Measurements from ENCODE around the gene ZNF385B.

Gene ZNF385B

GRCh38 chr2:179591690-179592089, 269.7 kb downstream of the ZNF385B start:
- Histone ChIP-seq H3K36me3 (ENCODE audit: control insufficient read depth, insufficient read depth, low read length) (no peaks in the 10 kb centered on the region), H3K27ac (ENCODE audit: insufficient read depth, low read length, poor library complexity, severe bottlenecking) (no peak overlapping the region), H3K9me3 (ENCODE audit: control insufficient read depth, low read length) (no peaks in the 10 kb centered on the region), H3K4me1 (ENCODE audit: control insufficient read depth, insufficient read depth, low read length, poor library complexity, severe bottlenecking) (no peaks in the 10 kb centered on the region), H3K27me3 (replicated peaks; ENCODE audit: control insufficient read depth, insufficient read depth, low read length, poor library complexity, severe bottlenecking) (no peaks in the 10 kb centered on the region), H3K4me3 (ENCODE audit: insufficient read depth, low read depth, low read length, poor library complexity, severe bottlenecking) (no peak overlapping the region)
- DNase-seq: no peak

GRCh38 chr2:179588486-179589145, 272.8 kb downstream of the ZNF385B start:
- DNase-seq: no peak
- Histone ChIP-seq H3K4me1 (ENCODE audit: control insufficient read depth, insufficient read depth, low read length, poor library complexity, severe bottlenecking) (no peaks in the 10 kb centered on the region), H3K4me3 (ENCODE audit: insufficient read depth, low read depth, low read length, poor library complexity, severe bottlenecking) (no peak overlapping the region), H3K36me3 (ENCODE audit: control insufficient read depth, insufficient read depth, low read length) (no peaks in the 10 kb centered on the region), H3K27me3 (replicated peaks; ENCODE audit: control insufficient read depth, insufficient read depth, low read length, poor library complexity, severe bottlenecking) (no peaks in the 10 kb centered on the region), H3K9me3 (ENCODE audit: control insufficient read depth, low read length) (no peaks in the 10 kb centered on the region), H3K27ac (ENCODE audit: insufficient read depth, low read length, poor library complexity, severe bottlenecking) (no peak overlapping the region)

GRCh38 chr2:179584760-179585159, 276.7 kb downstream of the ZNF385B start:
- Histone ChIP-seq H3K27me3 (replicated peaks; ENCODE audit: control insufficient read depth, insufficient read depth, low read length, poor library complexity, severe bottlenecking) (no peaks in the 10 kb centered on the region), H3K4me3 (ENCODE audit: insufficient read depth, low read depth, low read length, poor library complexity, severe bottlenecking) (no peak overlapping the region), H3K27ac (ENCODE audit: insufficient read depth, low read length, poor library complexity, severe bottlenecking) (no peak overlapping the region), H3K4me1 (ENCODE audit: control insufficient read depth, insufficient read depth, low read length, poor library complexity, severe bottlenecking) (no peaks in the 10 kb centered on the region), H3K9me3 (ENCODE audit: control insufficient read depth, low read length) (no peaks in the 10 kb centered on the region), H3K36me3 (ENCODE audit: control insufficient read depth, insufficient read depth, low read length) (no peaks in the 10 kb centered on the region)
- DNase-seq: no peak

GRCh38 chr2:179581605-179582004, 279.8 kb downstream of the ZNF385B start:
- Histone ChIP-seq H3K27me3 (replicated peaks; ENCODE audit: control insufficient read depth, insufficient read depth, low read length, poor library complexity, severe bottlenecking) (no peaks in the 10 kb centered on the region), H3K9me3 (ENCODE audit: control insufficient read depth, low read length) (no peaks in the 10 kb centered on the region), H3K4me3 (ENCODE audit: insufficient read depth, low read depth, low read length, poor library complexity, severe bottlenecking) (no peak overlapping the region), H3K36me3 (ENCODE audit: control insufficient read depth, insufficient read depth, low read length) (no peaks in the 10 kb centered on the region), H3K4me1 (ENCODE audit: control insufficient read depth, insufficient read depth, low read length, poor library complexity, severe bottlenecking) (no peaks in the 10 kb centered on the region), H3K27ac (ENCODE audit: insufficient read depth, low read length, poor library complexity, severe bottlenecking) (no peak overlapping the region)
- DNase-seq: no peak

- H3K9me3 ChIP-seq (ENCODE audit: control insufficient read depth, low read length): no peaks in the 10 kb centered on the region
- no peaks in the 10 kb centered on the region for H3K36me3 ChIP-seq (ENCODE audit: control insufficient read depth, insufficient read depth, low read length)
- H3K27me3 ChIP-seq (replicated peaks; ENCODE audit: control insufficient read depth, insufficient read depth, low read length, poor library complexity, severe bottlenecking): no peaks in the 10 kb centered on the region
- H3K27ac ChIP-seq (ENCODE audit: insufficient read depth, low read length, poor library complexity, severe bottlenecking): no peak overlapping the region
- no peak for DNase-seq
- H3K4me1 ChIP-seq (ENCODE audit: control insufficient read depth, insufficient read depth, low read length, poor library complexity, severe bottlenecking): no peaks in the 10 kb centered on the region
- no peak overlapping the region for H3K4me3 ChIP-seq (ENCODE audit: insufficient read depth, low read depth, low read length, poor library complexity, severe bottlenecking)
Measured at GRCh38 chr2:179580378-179581146, 280.9 kb downstream of the ZNF385B start.

GRCh38 chr2:179579800-179580199, 281.6 kb downstream of the ZNF385B start:
- no peaks in the 10 kb centered on the region for H3K9me3 ChIP-seq (ENCODE audit: control insufficient read depth, low read length)
- no peak for DNase-seq
- H3K36me3 ChIP-seq (ENCODE audit: control insufficient read depth, insufficient read depth, low read length): no peaks in the 10 kb centered on the region
- no peak overlapping the region for H3K27ac ChIP-seq (ENCODE audit: insufficient read depth, low read length, poor library complexity, severe bottlenecking)
- no peak overlapping the region for H3K4me3 ChIP-seq (ENCODE audit: insufficient read depth, low read depth, low read length, poor library complexity, severe bottlenecking)
- H3K4me1 ChIP-seq (ENCODE audit: control insufficient read depth, insufficient read depth, low read length, poor library complexity, severe bottlenecking): no peaks in the 10 kb centered on the region
- H3K27me3 ChIP-seq (replicated peaks; ENCODE audit: control insufficient read depth, insufficient read depth, low read length, poor library complexity, severe bottlenecking): no peaks in the 10 kb centered on the region

GRCh38 chr2:179578171-179578916, 283.1 kb downstream of the ZNF385B start:
- no peak for DNase-seq

GRCh38 chr2:179574061-179574519, 287.3 kb downstream of the ZNF385B start:
- no peak overlapping the region for H3K4me3 ChIP-seq (ENCODE audit: insufficient read depth, low read depth, low read length, poor library complexity, severe bottlenecking)
- H3K36me3 ChIP-seq (ENCODE audit: control insufficient read depth, insufficient read depth, low read length): no peaks in the 10 kb centered on the region
- H3K4me1 ChIP-seq (ENCODE audit: control insufficient read depth, insufficient read depth, low read length, poor library complexity, severe bottlenecking): no peaks in the 10 kb centered on the region
- H3K27ac ChIP-seq (ENCODE audit: insufficient read depth, low read length, poor library complexity, severe bottlenecking): no peak overlapping the region
- no peaks in the 10 kb centered on the region for H3K9me3 ChIP-seq (ENCODE audit: control insufficient read depth, low read length)
- no peaks in the 10 kb centered on the region for H3K27me3 ChIP-seq (replicated peaks; ENCODE audit: control insufficient read depth, insufficient read depth, low read length, poor library complexity, severe bottlenecking)
- no peak for DNase-seq

More at GRCh38 chr2:179578171-179578916, 283.1 kb downstream of the ZNF385B start:
- Histone ChIP-seq H3K36me3 (ENCODE audit: control insufficient read depth, insufficient read depth, low read length) (no peaks in the 10 kb centered on the region), H3K27me3 (replicated peaks; ENCODE audit: control insufficient read depth, insufficient read depth, low read length, poor library complexity, severe bottlenecking) (no peaks in the 10 kb centered on the region), H3K9me3 (ENCODE audit: control insufficient read depth, low read length) (no peaks in the 10 kb centered on the region), H3K27ac (ENCODE audit: insufficient read depth, low read length, poor library complexity, severe bottlenecking) (no peak overlapping the region), H3K4me3 (ENCODE audit: insufficient read depth, low read depth, low read length, poor library complexity, severe bottlenecking) (no peak overlapping the region), H3K4me1 (ENCODE audit: control insufficient read depth, insufficient read depth, low read length, poor library complexity, severe bottlenecking) (no peaks in the 10 kb centered on the region)

GRCh38 chr2:179572544-179572943, 288.9 kb downstream of the ZNF385B start:
- DNase-seq: no peak
- Histone ChIP-seq H3K27ac (ENCODE audit: insufficient read depth, low read length, poor library complexity, severe bottlenecking) (no peak overlapping the region), H3K4me1 (ENCODE audit: control insufficient read depth, insufficient read depth, low read length, poor library complexity, severe bottlenecking) (no peaks in the 10 kb centered on the region), H3K27me3 (replicated peaks; ENCODE audit: control insufficient read depth, insufficient read depth, low read length, poor library complexity, severe bottlenecking) (no peaks in the 10 kb centered on the region), H3K36me3 (ENCODE audit: control insufficient read depth, insufficient read depth, low read length) (no peaks in the 10 kb centered on the region), H3K9me3 (ENCODE audit: control insufficient read depth, low read length) (no peaks in the 10 kb centered on the region), H3K4me3 (ENCODE audit: insufficient read depth, low read depth, low read length, poor library complexity, severe bottlenecking) (no peak overlapping the region)

- Histone ChIP-seq H3K9me3 (ENCODE audit: control insufficient read depth, low read length) (no peaks in the 10 kb centered on the region), H3K27me3 (replicated peaks; ENCODE audit: control insufficient read depth, insufficient read depth, low read length, poor library complexity, severe bottlenecking) (no peaks in the 10 kb centered on the region), H3K36me3 (ENCODE audit: control insufficient read depth, insufficient read depth, low read length) (no peaks in the 10 kb centered on the region), H3K4me3 (ENCODE audit: insufficient read depth, low read depth, low read length, poor library complexity, severe bottlenecking) (no peak overlapping the region), H3K4me1 (ENCODE audit: control insufficient read depth, insufficient read depth, low read length, poor library complexity, severe bottlenecking) (no peaks in the 10 kb centered on the region), H3K27ac (ENCODE audit: insufficient read depth, low read length, poor library complexity, severe bottlenecking) (no peak overlapping the region)
- no peak for DNase-seq
Measured at GRCh38 chr2:179571721-179572120, 289.7 kb downstream of the ZNF385B start.

Measured in effector memory CD4-positive, alpha-beta T cell (primary cell).